ENCODE data around the gene NCOA4. TPM values are rescaled to one million over a fixed set of nuclear protein-coding genes. Genes with fewer than 3 reads are reported as not detected.
"Not testable (repeated sequence)": the region's sequence is repeated elsewhere in the genome, so short reads cannot be mapped to it uniquely, and the experiment has no call there.

Gene NCOA4
- total and polyA plus RNA-seq, 2 donors (not counting 3 experiments of a cell fraction or from before 2014, with no cell fraction given), result 62.1 to 127 TPM

- no peak overlapping the region for H3K27ac ChIP-seq (ENCODE audit: insufficient read depth, low read depth, low read length)
- dilution Hi-C loops (cut with MboI; ENCODE audit: extremely low pct_ligation_motif_present, low sequenced_read_pairs), result no loop called here
- CTCF ChIA-PET, result interaction anchor here (0.7 to 1.8 kb wide), 2 partner anchors 10 to 28 kb away, joined by 3 to 7 read pairs; no protein-coding TSS in a partner anchor
- no peak for DNase-seq (ENCODE audit: low read depth, low spot score)
- TF ChIP-seq, protein P1, sequence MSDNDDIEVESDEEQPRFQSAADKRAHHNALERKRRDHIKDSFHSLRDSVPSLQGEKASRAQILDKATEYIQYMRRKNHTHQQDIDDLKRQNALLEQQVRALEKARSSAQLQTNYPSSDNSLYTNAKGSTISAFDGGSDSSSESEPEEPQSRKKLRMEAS (IDR thresholded peaks at IDR 0.05; ENCODE audit: insufficient read depth, insufficient read length), result no peak
- no peak for TF ChIP-seq MYC (IDR thresholded peaks at IDR 0.05; ENCODE audit: low read depth, low read length)
- no peak for TF ChIP-seq POLR2A (IDR thresholded peaks at IDR 0.05; ENCODE audit: low read depth, low read length)
- TF ChIP-seq CTCF (IDR thresholded peaks at IDR 0.05; ENCODE audit: extremely low read depth in 1 of 2, insufficient read depth in 1 of 2, low read depth in 1 of 2, low read length in 2 of 2), result no peak
- H3K9me1 ChIP-seq (replicated peaks; ENCODE audit: control insufficient read depth, extremely low read depth, insufficient read depth, low read length), result no peaks in the 10 kb centered on the region
- POLR2A ChIA-PET, result no interaction called here
- H3K4me3 ChIP-seq (replicated peaks in 1 of 3; ENCODE audit: insufficient read depth in 1 of 3, low read depth in 1 of 3, low read length in 3 of 3), result no peak overlapping the region
- no peaks in the 10 kb centered on the region for H3K4me1 ChIP-seq (ENCODE audit: control insufficient read depth, extremely low read depth, insufficient read depth, low read length)
- peaks cover 9 to 10% of the 10 kb centered on the region in 2 experiments for H3K36me3 ChIP-seq (ENCODE audit: control insufficient read depth in 2 of 2, extremely low read depth in 1 of 2, insufficient read depth in 2 of 2, low read length in 2 of 2)
- H3K27me3 ChIP-seq (ENCODE audit: control insufficient read depth in 2 of 2, insufficient read depth in 2 of 2, low read length in 2 of 2), result no peaks in the 10 kb centered on the region
- intact Hi-C loops (cut with micrococcal nuclease), result no loop called here
- H4K20me1 ChIP-seq (replicated peaks; ENCODE audit: control insufficient read depth, extremely low read depth, insufficient read depth, low read length), result peaks cover 2% of the 10 kb centered on the region
- FAIRE-seq, result no peak
- H3K4me2 ChIP-seq (ENCODE audit: insufficient read depth, low read length), result no peak overlapping the region
- no peak overlapping the region for H2AFZ ChIP-seq (ENCODE audit: low read depth, low read length)
- no peak overlapping the region for H3K9ac ChIP-seq (replicated peaks; ENCODE audit: extremely low read depth, insufficient read depth, low read length)
- BruUV-seq (replicated peaks), result no TSS peak
- H3K9me3 ChIP-seq (replicated peaks; ENCODE audit: control insufficient read depth, insufficient read depth, low read length), result no peaks in the 10 kb centered on the region
- peaks cover 5% of the 10 kb centered on the region for H3K79me2 ChIP-seq (ENCODE audit: control insufficient read depth, insufficient read depth, low read length)
These were observed 29.9 kb downstream of the NCOA4 start for GRCh38 chr10:46000538-46000937.

DNA sequence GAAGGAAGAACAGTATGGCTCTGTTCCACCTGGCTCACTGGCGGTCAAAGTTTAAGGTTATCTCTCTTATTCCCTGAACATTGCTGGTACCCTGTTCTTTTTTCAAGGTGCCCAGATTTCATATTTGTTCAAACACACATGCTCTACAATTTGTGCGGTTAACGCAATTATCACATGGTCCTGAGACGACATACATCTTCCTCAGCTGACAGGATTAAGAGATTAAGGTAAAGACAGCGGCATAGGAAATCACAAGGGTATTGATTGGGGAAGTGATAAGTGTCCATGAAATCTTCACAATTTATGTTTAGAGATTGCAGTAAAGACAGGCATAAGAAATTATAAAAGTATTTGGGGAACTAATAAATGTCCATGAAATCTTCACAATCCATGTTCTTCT is 30.5 kb downstream of the NCOA4 start:
- H3K4me2 ChIP-seq (ENCODE audit: insufficient read depth, low read length); DNase-seq (ENCODE audit: low read depth, low spot score); H3K9me1 ChIP-seq (replicated peaks; ENCODE audit: control insufficient read depth, extremely low read depth, insufficient read depth, low read length); H3K9me3 ChIP-seq (replicated peaks; ENCODE audit: control insufficient read depth, insufficient read depth, low read length); H4K20me1 ChIP-seq (replicated peaks; ENCODE audit: control insufficient read depth, extremely low read depth, insufficient read depth, low read length); BruUV-seq (replicated peaks); H3K27ac ChIP-seq (ENCODE audit: insufficient read depth, low read depth, low read length); FAIRE-seq; H3K79me2 ChIP-seq (ENCODE audit: control insufficient read depth, insufficient read depth, low read length); H3K4me3 ChIP-seq (replicated peaks in 1 of 3; ENCODE audit: insufficient read depth in 1 of 3, low read depth in 1 of 3, low read length in 3 of 3); H3K9ac ChIP-seq (replicated peaks; ENCODE audit: extremely low read depth, insufficient read depth, low read length); intact Hi-C loops (cut with micrococcal nuclease); POLR2A ChIA-PET; H2AFZ ChIP-seq (ENCODE audit: low read depth, low read length); dilution Hi-C loops (cut with MboI; ENCODE audit: extremely low pct_ligation_motif_present, low sequenced_read_pairs); H3K27me3 ChIP-seq (ENCODE audit: control insufficient read depth in 2 of 2, insufficient read depth in 2 of 2, low read length in 2 of 2); H3K4me1 ChIP-seq (ENCODE audit: control insufficient read depth, extremely low read depth, insufficient read depth, low read length); H3K36me3 ChIP-seq (ENCODE audit: control insufficient read depth in 2 of 2, extremely low read depth in 1 of 2, insufficient read depth in 2 of 2, low read length in 2 of 2): not testable (repeated sequence)
- CTCF ChIA-PET, result interaction anchor here (0.7 kb wide), 1 partner anchor 11 kb away, joined by 3 read pairs; no protein-coding TSS in a partner anchor

Measured in endothelial cell of umbilical vein (primary cell).